Measurements from ENCODE around the gene XYLT1. TPM values are rescaled to one million over a fixed set of nuclear protein-coding genes. Genes with fewer than 3 reads are reported as not detected.

XYLT1 gene
- total and polyA plus RNA-seq, 2 of the 4 experiments (the other 2 are of a cell fraction): 9.0 to 12.7 TPM

- no peak overlapping the region for H3K9ac ChIP-seq (ENCODE audit: low read depth, low read length)
- intact Hi-C loops (cut with micrococcal nuclease): no loop called here
- no peak overlapping the region for H3K4me2 ChIP-seq (ENCODE audit: low read depth, low read length)
- H2BK20ac ChIP-seq (ENCODE audit: low read depth, low read length): no peak overlapping the region
- H4K8ac ChIP-seq (ENCODE audit: low read depth in 2 of 2, low read length in 2 of 2): no peak overlapping the region
- no peaks in the 10 kb centered on the region for H3K4me1 ChIP-seq (ENCODE audit: control insufficient read depth, insufficient read depth, low read length)
- no peak overlapping the region for H2BK120ac ChIP-seq (ENCODE audit: low read depth, low read length)
- no peaks in the 10 kb centered on the region; a peak in 1 of 4 replicates for H3K79me1 ChIP-seq (ENCODE audit: low read depth in 1 of 2, low read length in 2 of 2)
- H3K14ac ChIP-seq (replicated peaks; ENCODE audit: low read depth, low read length): no peak overlapping the region
- ATAC-seq (ENCODE audit: low read depth) (0 out of 2 replicates have a peak, but pooled peaks have one; percentile 40), DNase-seq (peak; percentile 14)
- no peaks in the 10 kb centered on the region for H3K27me3 ChIP-seq (ENCODE audit: control insufficient read depth, insufficient read depth, low read length)
- ChIA-PET POLR2A (ENCODE audit: unreplicated experiment) (no interaction called here), CTCF (no interaction called here)
- no peak overlapping the region for H3K23ac ChIP-seq (ENCODE audit: low read depth, low read length)
- no peak overlapping the region for H2AFZ ChIP-seq (replicated peaks; ENCODE audit: low read length, poor library complexity)
- H4K91ac ChIP-seq (ENCODE audit: insufficient read depth, low read depth, low read length): no peak overlapping the region
- H4K5ac ChIP-seq (ENCODE audit: low read depth, low read length): no peak overlapping the region
- H3K9me3 ChIP-seq (ENCODE audit: control insufficient read depth, insufficient read depth, low read length): no peaks in the 10 kb centered on the region
- H3K4ac ChIP-seq (ENCODE audit: low read depth, low read length): no peak overlapping the region
- H2BK15ac ChIP-seq (ENCODE audit: low read depth, low read length): no peak overlapping the region
- H3K4me3 ChIP-seq (ENCODE audit: insufficient read depth, low read depth, low read length): no peak overlapping the region
- H3K18ac ChIP-seq (ENCODE audit: low read depth, low read length): no peak overlapping the region
- TF ChIP-seq ELK1 (IDR thresholded peaks at IDR 0.05; ENCODE audit: borderline replicate concordance, low read depth, low read length) (no peak), POLR2A (IDR thresholded peaks at IDR 0.05; ENCODE audit: low read depth, low read length) (no peak), NFE2L2 (IDR thresholded peaks at IDR 0.05; ENCODE audit: low read depth, low read length) (no peak), CTCF (conservative IDR thresholded peaks at IDR 0.05; ENCODE audit: low read depth, low read length) (no peak), MXI1 (IDR thresholded peaks at IDR 0.05; ENCODE audit: borderline replicate concordance, low read depth, low read length) (no peak), CHD1 (IDR thresholded peaks at IDR 0.05; ENCODE audit: low read depth, low read length) (no peak), SMC3 (IDR thresholded peaks at IDR 0.05; ENCODE audit: low read depth, low read length) (no peak), MAZ (IDR thresholded peaks at IDR 0.05; ENCODE audit: borderline replicate concordance, low read depth, low read length) (no peak)
- H3K36me3 ChIP-seq (ENCODE audit: control insufficient read depth, insufficient read depth, low read length): no peaks in the 10 kb centered on the region
- no peak overlapping the region for H3K27ac ChIP-seq (ENCODE audit: insufficient read depth, low read length)
- no peak overlapping the region for H2BK5ac ChIP-seq (ENCODE audit: low read depth, low read length, poor library complexity, severe bottlenecking)
- dilution Hi-C loops (cut with HindIII; ENCODE audit: low sequenced_read_pairs, unreplicated experiment): no loop called here
- no peaks in the 10 kb centered on the region; the same call in 1 of the 2 replicates for H4K20me1 ChIP-seq (ENCODE audit: insufficient read depth, low read length)
- no TSS peak for BruUV-seq (replicated peaks)
- in situ Hi-C loops (cut with MboI; ENCODE audit: low sequenced_read_pairs): no loop called here
- H2AK5ac ChIP-seq (ENCODE audit: low read depth, low read length): no peak overlapping the region
- H3K56ac ChIP-seq (ENCODE audit: extremely low read depth, insufficient read depth, low read length): no peak overlapping the region
- WGBS, 2 experiments (ENCODE audit: extremely low coverage in 2 of 2, insufficient read length in 1 of 2): 75% methylated on average over 2 of the region's 4 CpGs; no CpG with 5 or more reads in 1 of the 2 experiments
- H3K9me1 ChIP-seq (ENCODE audit: insufficient read depth, low read length): no peaks in the 10 kb centered on the region
- H2AK9ac ChIP-seq (replicated peaks; ENCODE audit: low read depth, low read length, poor library complexity): no peak overlapping the region
Observed at GRCh38 chr16:17166095-17166494, 304.7 kb downstream of the XYLT1 start.
